ENCODE results near the gene NOX4.
"Not testable (repeated sequence)": the region's sequence is repeated elsewhere in the genome, so short reads cannot be mapped to it uniquely, and the experiment has no call there.

DNA sequence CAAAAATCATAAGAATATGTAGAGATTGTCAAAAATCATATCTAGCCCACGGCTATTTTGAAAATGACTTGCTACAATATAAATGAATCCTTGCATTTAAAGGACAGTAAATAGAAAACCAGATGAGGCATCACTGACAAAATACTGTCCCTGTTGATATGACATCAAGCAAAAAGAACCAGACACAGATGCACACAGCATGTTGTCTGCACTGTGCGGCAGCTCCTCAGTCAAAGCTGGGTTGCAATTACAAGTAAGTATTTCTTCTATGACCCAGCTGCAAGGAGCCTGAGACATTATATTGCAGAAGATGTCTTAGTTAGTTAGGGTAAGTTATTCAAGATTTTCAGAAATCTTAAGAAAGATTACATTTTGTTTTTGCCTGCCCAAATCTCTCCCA lies 136.7 kb downstream of the NOX4 start:
- TF ChIP-seq POLR2A (IDR thresholded peaks at IDR 0.05) = not testable (repeated sequence)
- TF ChIP-seq, protein P1, sequence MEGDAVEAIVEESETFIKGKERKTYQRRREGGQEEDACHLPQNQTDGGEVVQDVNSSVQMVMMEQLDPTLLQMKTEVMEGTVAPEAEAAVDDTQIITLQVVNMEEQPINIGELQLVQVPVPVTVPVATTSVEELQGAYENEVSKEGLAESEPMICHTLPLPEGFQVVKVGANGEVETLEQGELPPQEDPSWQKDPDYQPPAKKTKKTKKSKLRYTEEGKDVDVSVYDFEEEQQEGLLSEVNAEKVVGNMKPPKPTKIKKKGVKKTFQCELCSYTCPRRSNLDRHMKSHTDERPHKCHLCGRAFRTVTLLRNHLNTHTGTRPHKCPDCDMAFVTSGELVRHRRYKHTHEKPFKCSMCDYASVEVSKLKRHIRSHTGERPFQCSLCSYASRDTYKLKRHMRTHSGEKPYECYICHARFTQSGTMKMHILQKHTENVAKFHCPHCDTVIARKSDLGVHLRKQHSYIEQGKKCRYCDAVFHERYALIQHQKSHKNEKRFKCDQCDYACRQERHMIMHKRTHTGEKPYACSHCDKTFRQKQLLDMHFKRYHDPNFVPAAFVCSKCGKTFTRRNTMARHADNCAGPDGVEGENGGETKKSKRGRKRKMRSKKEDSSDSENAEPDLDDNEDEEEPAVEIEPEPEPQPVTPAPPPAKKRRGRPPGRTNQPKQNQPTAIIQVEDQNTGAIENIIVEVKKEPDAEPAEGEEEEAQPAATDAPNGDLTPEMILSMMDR (IDR thresholded peaks at IDR 0.05) = not testable (repeated sequence)
